ENCODE measurements around the gene KIF12. TPM values are rescaled to one million over a fixed set of nuclear protein-coding genes. Genes with fewer than 3 reads are reported as not detected.
"Not testable (repeated sequence)": the region's sequence is repeated elsewhere in the genome, so short reads cannot be mapped to it uniquely, and the experiment has no call there.

Gene KIF12
- total and polyA plus RNA-seq, 5 experiments from 2014 or later = not detected

DNA sequence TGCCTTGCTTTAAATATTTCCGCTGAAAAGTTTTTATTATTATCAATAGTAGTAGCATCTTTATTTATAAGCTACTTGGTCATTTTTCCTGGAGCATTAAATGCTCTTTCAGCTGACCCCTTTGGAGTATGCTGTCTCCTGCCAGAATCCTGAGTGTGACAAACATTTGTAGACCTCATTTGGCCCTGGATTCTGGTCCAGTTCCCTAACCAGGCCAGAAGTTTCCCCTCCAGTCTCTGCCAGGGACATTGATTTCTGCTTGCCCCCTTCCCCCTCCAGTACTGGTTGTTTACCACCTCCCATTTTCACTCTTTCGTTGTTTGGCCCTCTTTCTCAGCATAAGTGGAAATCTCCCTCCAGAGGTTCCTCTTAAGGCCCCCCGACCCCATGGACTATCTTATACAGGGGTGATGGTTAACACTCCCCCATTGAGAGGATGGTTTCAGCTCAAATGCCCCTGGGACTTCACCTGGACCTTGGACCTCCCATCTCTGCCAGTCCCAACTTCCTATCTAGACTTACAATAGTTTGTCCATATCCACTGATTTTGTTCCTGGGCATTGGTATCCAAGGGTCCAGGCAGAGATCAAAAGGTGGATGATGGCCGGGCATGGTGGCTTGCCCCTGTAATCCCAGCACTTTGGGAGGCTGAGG lies 31.7 kb upstream of the KIF12 start:
- Mint-ChIP-seq H3K36me3 (peaks cover 0 to 6% (median 3%) of the 10 kb centered on the region in 3 donors), H3K4me1 (peaks cover 0 to 3% (median 1%) of the 10 kb centered on the region in 4 donors), H3K27me3 (peaks cover 15 to 50% (median 27%) of the 10 kb centered on the region in 5 donors), H3K9me3 (peaks cover 4 to 22% (median 8%) of the 10 kb centered on the region in 9 donors), H3K4me3 (no peak overlapping the region), H3K27ac (no peak overlapping the region)
- POLR2A ChIA-PET = no interaction called here
- DNase-seq = no peak
- ATAC-seq = no peak

DNA sequence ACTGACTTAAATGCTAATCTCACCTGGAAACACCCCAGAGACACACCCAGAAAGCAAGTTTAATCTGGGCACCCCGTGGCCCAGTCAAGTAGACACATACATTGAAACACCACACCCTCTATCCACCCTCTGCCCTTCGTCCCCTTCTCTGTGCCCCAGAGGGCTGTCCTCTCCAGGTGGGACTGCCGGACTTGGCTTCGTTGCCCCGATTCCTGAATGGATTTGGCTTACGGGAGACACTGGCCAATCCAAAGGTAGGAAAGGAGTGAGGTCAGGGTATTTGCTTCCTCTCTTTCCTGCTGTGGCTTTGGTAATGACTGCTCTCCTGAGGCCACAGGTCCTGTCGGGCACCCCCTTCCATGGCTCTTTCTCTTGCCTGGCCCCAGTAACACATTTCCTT lies 31.0 kb upstream of the KIF12 start:
- POLR2A ChIA-PET = no interaction called here
- H3K36me3 Mint-ChIP-seq = peaks cover 0 to 6% (median 3%) of the 10 kb centered on the region in 3 donors
- no peak overlapping the region for H3K4me3 Mint-ChIP-seq
- ATAC-seq = no peak
- peaks cover 0 to 3% (median 1%) of the 10 kb centered on the region in 4 donors for H3K4me1 Mint-ChIP-seq
- peak overlapping the region in 1 of 10 donors; percentile 34 for H3K27ac Mint-ChIP-seq
- peaks cover 16 to 50% (median 22%) of the 10 kb centered on the region in 5 donors for H3K27me3 Mint-ChIP-seq
- peak in 1 of 10 donors; percentile 23 for DNase-seq
- H3K9me3 Mint-ChIP-seq = peaks cover 4 to 22% (median 8%) of the 10 kb centered on the region in 9 donors

DNA sequence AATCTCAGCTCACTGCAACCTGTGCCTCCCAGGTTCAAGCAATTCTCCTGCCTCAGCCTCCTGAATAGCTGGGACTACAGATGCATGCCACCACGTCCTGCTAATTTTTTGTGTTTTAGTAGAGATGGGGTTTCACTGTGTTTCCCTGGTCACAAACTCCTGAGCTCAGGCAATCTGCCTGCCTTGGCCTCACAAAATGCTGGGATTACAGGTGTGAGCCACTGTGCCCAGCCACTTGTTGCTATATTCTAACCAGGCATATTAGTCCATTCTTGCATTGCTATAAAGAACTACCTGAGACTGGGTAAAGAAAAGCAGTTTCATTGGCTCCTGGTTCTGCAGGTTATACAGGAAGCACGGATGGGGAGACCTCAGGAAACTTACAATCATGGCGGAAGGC lies 29.7 kb upstream of the KIF12 start:
- ATAC-seq, H3K4me1 Mint-ChIP-seq, H3K4me3 Mint-ChIP-seq, H3K36me3 Mint-ChIP-seq, POLR2A ChIA-PET, DNase-seq: not testable (repeated sequence)
- Mint-ChIP-seq H3K27ac (peak overlapping the region in 1 of 10 donors; percentile 54), H3K9me3 (peaks cover 4 to 22% (median 8%) of the 10 kb centered on the region in 9 donors), H3K27me3 (peaks cover 16 to 48% (median 25%) of the 10 kb centered on the region in 5 donors)

DNA sequence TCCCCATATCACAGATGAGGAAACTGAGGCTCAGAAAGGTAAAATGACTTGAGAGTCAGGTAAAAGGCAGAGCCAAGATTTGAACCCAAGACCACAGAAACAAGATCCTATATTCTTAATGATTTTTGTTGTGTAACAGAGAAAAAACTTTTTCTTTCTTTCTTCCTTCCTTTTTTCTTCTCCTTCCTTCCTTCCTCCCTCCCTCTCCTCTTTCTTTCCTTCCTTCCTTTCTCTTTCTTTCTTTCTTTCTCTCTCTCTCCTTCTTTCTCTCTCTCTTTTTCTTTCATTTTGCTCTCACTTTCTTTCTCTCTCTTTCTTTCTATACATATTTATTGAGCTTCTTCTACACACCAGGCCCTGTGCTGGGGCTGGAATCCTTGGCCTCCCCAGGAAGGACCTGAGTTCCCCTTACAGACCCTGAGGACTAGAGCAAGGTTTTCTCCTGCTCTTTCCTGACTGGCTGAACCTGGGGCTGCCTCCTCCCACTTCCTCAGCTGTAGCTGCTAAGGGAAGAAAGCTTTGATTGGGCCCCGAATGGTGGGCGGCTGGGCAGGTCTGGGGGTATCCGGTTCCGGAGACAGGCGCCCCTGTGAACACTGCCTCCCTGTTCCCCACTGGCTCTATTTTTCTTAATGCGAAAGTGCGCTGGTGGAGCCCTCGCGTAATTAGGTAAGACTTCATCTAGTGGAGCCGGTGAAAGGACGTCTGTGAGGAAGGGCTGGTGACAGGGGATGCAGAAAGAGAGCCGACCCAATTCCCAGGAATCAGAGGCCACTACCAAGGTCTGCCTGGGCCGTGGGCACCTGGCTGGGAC lies 27.4 kb upstream of the KIF12 start:
- DNase-seq (peak in 1 of 10 donors; percentile 15), ATAC-seq (no peak)
- Mint-ChIP-seq H3K4me3 (peak overlapping the region in 1 of 10 donors; percentile 6), H3K36me3 (peaks cover 0 to 6% (median 3%) of the 10 kb centered on the region in 3 donors), H3K27ac (peak overlapping the region in 1 of 10 donors; percentile 1), H3K27me3 (peaks cover 13 to 41% (median 20%) of the 10 kb centered on the region in 5 donors), H3K9me3 (peaks cover 4 to 22% (median 8%) of the 10 kb centered on the region in 9 donors), H3K4me1 (peaks cover 0 to 5% (median 1%) of the 10 kb centered on the region in 4 donors)
- POLR2A ChIA-PET = no interaction called here

DNA sequence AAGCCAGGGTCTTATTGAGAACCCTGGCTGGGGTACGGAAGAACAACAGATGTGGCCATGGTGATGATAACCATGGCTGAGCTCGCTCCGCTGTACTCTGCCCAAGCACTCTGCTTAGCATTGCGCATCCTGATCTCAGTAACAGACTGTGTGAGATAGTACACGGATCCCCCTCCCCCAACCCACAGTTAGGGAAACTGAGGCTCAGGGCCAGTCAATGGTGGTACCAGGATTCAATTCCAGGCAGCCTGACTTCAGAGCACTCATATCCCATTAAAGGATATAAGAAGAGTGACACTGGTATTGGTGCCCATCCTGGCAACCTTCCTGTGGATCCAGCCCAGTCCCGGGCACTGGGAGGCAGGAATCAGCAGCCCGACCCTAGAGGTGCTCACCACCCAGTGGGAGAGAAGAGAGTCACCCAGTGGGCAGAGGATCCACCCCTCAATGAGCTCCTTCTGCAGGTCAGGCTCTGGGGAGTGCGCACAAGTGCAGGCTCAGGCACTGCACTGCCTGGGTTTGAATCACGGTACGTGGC lies 26.5 kb upstream of the KIF12 start:
- ATAC-seq (no peak), DNase-seq (no peak)
- H3K36me3 Mint-ChIP-seq = peaks cover 0 to 6% (median 3%) of the 10 kb centered on the region in 3 donors
- POLR2A ChIA-PET = no interaction called here
- peaks cover 10 to 34% (median 20%) of the 10 kb centered on the region in 5 donors for H3K27me3 Mint-ChIP-seq
- no peak overlapping the region for H3K27ac Mint-ChIP-seq
- no peak overlapping the region for H3K4me3 Mint-ChIP-seq
- H3K4me1 Mint-ChIP-seq = peaks cover 0 to 4% (median 1%) of the 10 kb centered on the region in 4 donors
- H3K9me3 Mint-ChIP-seq = peaks cover 4 to 22% (median 8%) of the 10 kb centered on the region in 9 donors

DNA sequence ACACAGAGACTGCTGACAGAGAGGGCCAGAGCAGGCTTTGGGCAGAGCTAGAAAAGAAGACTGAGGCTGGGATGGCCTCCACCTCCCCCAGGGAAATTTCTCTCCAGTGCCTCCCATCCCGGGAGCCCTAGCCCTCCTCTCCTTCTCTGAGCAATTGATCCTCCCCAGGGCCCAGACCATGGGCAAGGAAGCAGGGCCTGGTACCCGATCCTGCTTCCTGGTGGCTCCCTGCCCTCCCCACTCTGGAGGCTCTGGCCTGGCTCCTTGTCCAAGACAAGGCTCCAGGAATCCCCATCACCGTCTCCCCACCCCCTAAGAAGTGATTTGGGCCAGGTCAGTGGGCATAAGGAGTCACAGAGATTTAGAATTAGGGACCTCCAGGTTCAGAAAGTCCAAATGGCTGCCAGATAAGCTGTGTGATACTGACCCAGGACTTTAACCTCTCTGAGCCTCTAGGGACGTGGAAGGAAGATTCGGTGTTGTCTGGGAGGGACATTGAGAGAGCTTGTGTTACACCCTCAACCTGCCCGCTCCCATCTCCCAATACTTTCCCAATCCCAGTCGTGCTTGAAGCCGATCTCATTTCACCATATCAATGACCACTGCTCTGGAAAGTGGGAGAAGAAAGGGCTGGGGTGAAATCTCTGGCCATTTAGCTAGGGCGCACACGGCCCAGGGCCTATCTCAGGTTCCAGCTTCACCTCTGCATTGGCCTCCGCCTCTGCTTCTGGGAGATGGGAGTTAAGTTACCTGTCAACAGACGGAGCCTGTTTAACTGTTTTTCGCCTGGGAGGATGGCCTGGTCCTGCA lies 25.8 kb upstream of the KIF12 start:
- H3K36me3 Mint-ChIP-seq = peaks cover 0 to 6% (median 3%) of the 10 kb centered on the region in 3 donors
- no peak overlapping the region for H3K27ac Mint-ChIP-seq
- DNase-seq = peak in 1 of 10 donors; percentile 32
- POLR2A ChIA-PET = no interaction called here
- H3K4me3 Mint-ChIP-seq = no peak overlapping the region
- H3K4me1 Mint-ChIP-seq = peaks cover 0 to 4% (median 1%) of the 10 kb centered on the region in 4 donors
- H3K27me3 Mint-ChIP-seq = peaks cover 11 to 27% (median 19%) of the 10 kb centered on the region in 5 donors
- no peak for ATAC-seq
- H3K9me3 Mint-ChIP-seq = peaks cover 2 to 22% (median 8%) of the 10 kb centered on the region in 9 donors

DNA sequence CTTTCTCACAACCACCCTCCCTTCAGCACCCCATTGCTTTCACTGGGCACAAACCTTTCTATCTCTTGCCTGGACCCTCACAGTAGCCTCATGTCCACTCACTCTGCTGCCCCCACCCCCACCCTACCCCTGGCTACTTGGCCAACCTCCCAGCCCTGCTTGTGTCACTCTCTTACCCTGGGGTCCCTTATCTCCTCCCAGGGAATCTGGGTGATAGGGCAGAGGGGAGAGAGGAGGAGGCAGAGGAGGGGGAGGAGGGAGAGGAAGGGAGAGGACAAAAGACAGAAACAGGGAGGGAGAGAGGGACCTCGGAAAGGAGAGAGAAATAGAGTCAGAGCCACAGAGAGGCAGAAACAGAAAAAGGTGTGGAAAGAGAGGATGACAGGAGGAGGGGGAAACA lies 25.0 kb upstream of the KIF12 start:
- POLR2A ChIA-PET = no interaction called here
- Mint-ChIP-seq H3K27ac (no peak overlapping the region), H3K4me3 (no peak overlapping the region), H3K36me3 (peaks cover 0 to 6% (median 3%) of the 10 kb centered on the region in 3 donors), H3K4me1 (peaks cover 0 to 4% (median 1%) of the 10 kb centered on the region in 4 donors), H3K9me3 (peaks cover 2 to 22% (median 8%) of the 10 kb centered on the region in 9 donors), H3K27me3 (peaks cover 11 to 27% (median 19%) of the 10 kb centered on the region in 5 donors)
- DNase-seq (no peak), ATAC-seq (no peak)

DNA sequence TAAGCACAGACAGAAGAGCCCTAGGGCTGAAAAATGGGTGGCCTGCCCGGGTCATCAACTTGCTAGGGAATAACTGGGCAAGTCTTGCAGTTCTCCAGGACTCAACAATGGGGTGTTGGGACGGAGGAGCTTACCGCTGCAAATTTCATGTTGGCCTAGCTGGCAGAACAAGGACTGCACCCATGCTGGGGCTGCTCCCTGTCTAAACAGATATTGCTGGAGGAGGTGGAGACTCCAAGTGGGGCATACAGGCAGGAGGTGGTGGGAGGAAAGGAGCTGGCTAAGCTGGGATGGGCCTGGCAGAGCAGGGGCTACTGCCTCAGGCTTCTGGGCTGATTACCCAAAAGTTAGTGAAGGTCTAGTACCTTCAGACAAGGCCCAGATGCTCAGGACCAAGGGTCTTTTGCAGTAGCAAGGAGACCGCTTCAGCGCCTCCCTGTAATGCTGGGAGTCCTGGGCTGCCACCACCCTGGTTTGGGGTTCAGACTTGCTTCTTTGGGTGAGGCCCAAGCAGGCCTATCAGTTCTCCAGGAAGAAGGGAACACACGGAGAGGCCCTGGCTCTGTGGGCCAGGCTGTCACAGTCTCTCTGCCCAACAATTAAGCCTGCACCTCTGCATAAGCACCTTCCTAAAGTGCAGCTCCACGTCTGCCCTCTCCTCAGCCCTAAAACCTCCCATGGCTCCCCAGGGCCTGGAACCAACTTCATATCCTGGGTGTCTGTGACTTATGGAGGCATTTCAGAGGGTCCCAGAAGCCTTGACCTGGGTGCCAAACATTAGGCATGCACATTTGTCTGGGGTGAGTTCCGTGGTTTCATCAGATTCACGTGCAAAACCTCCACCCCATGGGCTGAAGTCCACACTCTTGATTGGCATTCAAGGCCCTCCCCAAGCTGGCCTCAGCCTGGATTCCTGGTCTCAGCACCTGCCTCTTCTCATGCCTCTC lies 24.2 kb upstream of the KIF12 start:
- Mint-ChIP-seq H3K36me3 (peaks cover 0 to 6% (median 3%) of the 10 kb centered on the region in 3 donors), H3K27ac (no peak overlapping the region), H3K9me3 (peaks cover 2 to 15% (median 6%) of the 10 kb centered on the region in 9 donors), H3K4me3 (no peak overlapping the region), H3K4me1 (peaks cover 0 to 4% (median 1%) of the 10 kb centered on the region in 4 donors), H3K27me3 (peaks cover 10 to 26% (median 17%) of the 10 kb centered on the region in 5 donors)
- ATAC-seq (no peak), DNase-seq (peak in 1 of 10 donors; percentile 15)
- POLR2A ChIA-PET = no interaction called here

DNA sequence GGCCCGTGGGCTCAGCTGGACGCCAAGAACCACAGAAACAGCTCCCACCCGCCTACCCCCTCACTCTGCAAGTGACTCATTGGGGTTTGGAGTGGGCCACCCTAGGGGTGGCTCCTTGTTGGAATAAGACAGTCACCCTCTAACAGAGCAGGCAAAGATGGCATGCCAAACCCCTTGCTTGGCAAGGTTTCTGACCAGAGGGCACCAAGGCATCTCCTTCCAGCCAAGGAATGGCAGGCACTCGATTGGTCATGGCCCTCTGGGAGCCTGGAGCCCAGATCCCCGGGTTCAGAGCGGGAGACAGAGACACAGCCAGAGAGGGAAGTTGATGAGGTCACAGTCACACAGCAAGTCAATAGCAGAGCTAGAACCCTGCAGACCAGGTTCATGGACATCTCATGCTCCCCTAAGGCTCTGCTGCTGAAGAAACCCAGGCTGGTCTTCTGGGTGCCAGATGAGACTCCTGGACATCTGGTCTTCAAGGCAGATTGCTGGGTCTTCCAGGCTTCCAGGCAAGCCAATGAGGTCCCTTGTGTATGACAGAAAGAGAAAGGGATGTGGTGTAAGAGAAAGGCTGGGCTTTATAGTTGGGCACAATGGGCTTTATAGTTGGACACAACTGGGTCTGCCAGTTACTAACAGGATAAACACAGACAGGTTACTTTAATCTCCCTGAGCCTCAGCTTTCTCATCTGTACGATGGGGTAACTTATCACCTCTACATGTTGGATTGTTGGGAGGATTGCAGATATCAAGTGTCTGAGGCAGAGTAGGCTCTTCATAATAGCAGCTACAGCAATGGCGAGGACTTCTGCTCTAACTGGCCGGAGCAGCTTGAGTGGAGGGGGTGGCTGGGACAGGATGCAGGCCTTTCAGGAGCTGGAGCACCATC lies 23.3 kb upstream of the KIF12 start:
- Mint-ChIP-seq H3K36me3 (peaks cover 0 to 4% (median 3%) of the 10 kb centered on the region in 3 donors), H3K27me3 (peaks cover 14 to 26% (median 19%) of the 10 kb centered on the region in 5 donors), H3K27ac (peak overlapping the region in 1 of 10 donors; percentile 1), H3K4me1 (peaks cover 0 to 4% (median 1%) of the 10 kb centered on the region in 4 donors), H3K4me3 (no peak overlapping the region), H3K9me3 (peaks cover 2 to 6% (median 4%) of the 10 kb centered on the region in 9 donors)
- peak in 1 of 10 donors; percentile 36 for DNase-seq
- ATAC-seq = no peak
- POLR2A ChIA-PET = no interaction called here

Measured in naive thymus-derived CD8-positive, alpha-beta T cell (primary cell).